GM12878 (cell line): ENCODE measurements around the gene GSG1L2. TPM values are rescaled to one million over a fixed set of nuclear protein-coding genes. Genes with fewer than 3 reads are reported as not detected.

Experiments
- ATAC-seq: fragments of 200-7000 bp; cut with Tn5 transposase; 3 replicates; pipeline ENCODE4 v1.9.1; 2020; ENCODE audit warnings: mild to moderate bottlenecking, moderate library complexity
- BruUV-seq: library from RNA; stranded (reverse); fragments of 400-500 nt; replicated peaks from 2 replicates; lab custom pipeline; 2021; lab: Mats Ljungman, UMichigan
- CTCF ChIA-PET: fragments of 300-600 bp; sonication (Branson Sonifier 250); formaldehyde crosslinking; extraction: SDS; loops from one replicate; lab custom pipeline; 2021; ENCODE audit warnings: inconsistent platforms; lab: Yijun Ruan, JAX
- POLR2A ChIA-PET: fragments of 350-600 bp; formaldehyde crosslinking; extraction: SDS; loops from one replicate; lab custom pipeline; 2021; ENCODE audit warnings: inconsistent platforms; lab: Charles Lee
- RAD21 ChIA-PET: fragments of 300-600 bp; sonication (Branson Sonifier 250); formaldehyde crosslinking; loops from one replicate; lab custom pipeline; 2023; ENCODE audit warnings: antibody characterized with exemption; ENCODE audit not compliant: unreplicated experiment; lab: Charles Lee
- SMC1A ChIA-PET: fragments of 300-600 bp; sonication (Branson Sonifier 250); formaldehyde crosslinking; loops from one replicate; lab custom pipeline; 2023; ENCODE audit not compliant: unreplicated experiment, uncharacterized antibody; lab: Charles Lee
- DNase-seq: peaks from one replicate; pipeline ENCODE4 v3.0.0-alpha.2; 2011; ENCODE audit warnings: low read depth, low spot score
- FAIRE-seq: peaks from 3 replicates; lab custom pipeline; 2011; peaks lifted over from hg19 to GRCh38; lab: Jason Lieb, UNC
- H2AFZ ChIP-seq: 2 replicates; pipeline ENCODE4 v1.6.0; 2011; ENCODE audit warnings: low read depth, low read length, control low read depth; ENCODE audit not compliant: control insufficient read depth
- H3K27ac ChIP-seq: 2 replicates; pipeline ENCODE4 v1.5.1; 2011; ENCODE audit warnings: control low read depth; ENCODE audit not compliant: control insufficient read depth, insufficient read depth
- H3K27me3 ChIP-seq, 2 experiments: replicated peaks in 1 of 2; 2 replicates each; pipeline versions ENCODE4 v1.6.0 to v1.6.1; 2011; ENCODE audit warnings: low read length in 1 of 2; ENCODE audit not compliant: control insufficient read depth in 2 of 2, insufficient read depth in 2 of 2
- H3K36me3 ChIP-seq, 2 experiments: 2 replicates each; pipeline ENCODE4 v1.5.1; 2011; ENCODE audit warnings: low read length in 1 of 2; ENCODE audit not compliant: control insufficient read depth in 2 of 2, insufficient read depth in 2 of 2
- H3K4me1 ChIP-seq: 2 replicates; pipeline ENCODE4 v1.6.1; 2011; ENCODE audit warnings: mild to moderate bottlenecking, low read length, moderate library complexity, mixed read lengths; ENCODE audit not compliant: control insufficient read depth, insufficient read depth
- H3K4me2 ChIP-seq: 2 replicates; pipeline ENCODE4 v1.6.0; 2011; ENCODE audit warnings: control low read depth; ENCODE audit not compliant: control insufficient read depth, insufficient read depth
- H3K4me3 ChIP-seq: fragments of 200-600 bp; sonication (generic); 2 replicates; pipeline ENCODE4 v1.5.1; 2016
- H3K79me2 ChIP-seq: 2 replicates; pipeline ENCODE4 v1.6.0; 2011; ENCODE audit warnings: low read length; ENCODE audit not compliant: control insufficient read depth, insufficient read depth
- H3K9ac ChIP-seq: 2 replicates; pipeline ENCODE4 v1.8.0; 2011; ENCODE audit warnings: low read length, control low read depth, mixed read lengths; ENCODE audit not compliant: control insufficient read depth, insufficient read depth
- H3K9me3 ChIP-seq: replicated peaks from 3 replicates; pipeline ENCODE4 v1.5.1; 2011; ENCODE audit warnings: mild to moderate bottlenecking, low read length; ENCODE audit not compliant: control insufficient read depth, insufficient read depth
- H4K20me1 ChIP-seq: 2 replicates; pipeline ENCODE4 v1.6.0; 2011; ENCODE audit not compliant: control insufficient read depth, insufficient read depth
- BHLHE40 ChIP-seq, 2 experiments: fragments of 450-650 bp in 1 of 2; IDR thresholded peaks; 2 replicates each; pipeline ENCODE4 v1.6.1; 2011 to 2017; ENCODE audit warnings: low read depth in 2 of 2, borderline replicate concordance in 1 of 2, improper control_type of control experiment in 1 of 2, low read length in 1 of 2, mild to moderate bottlenecking in 1 of 2
- REST ChIP-seq: IDR thresholded peaks from 2 replicates; pipeline ENCODE4 v1.6.1; 2012; ENCODE audit warnings: mild to moderate bottlenecking, low read depth, low read length
- SPI1 ChIP-seq: IDR thresholded peaks from 2 replicates; pipeline ENCODE4 v1.6.1; 2011; ENCODE audit warnings: low read depth, mild to moderate bottlenecking, low read length, moderate library complexity, borderline replicate concordance; ENCODE audit not compliant: insufficient read depth
- TCF3 ChIP-seq: IDR thresholded peaks from 2 replicates; pipeline ENCODE4 v1.6.1; 2012; ENCODE audit warnings: low read depth, mild to moderate bottlenecking, low read length, borderline replicate concordance; ENCODE audit not compliant: insufficient read depth
- WGBS: methylation state at CpG from one replicate; pipeline ENCODE4 v1.1.6; 2016; ENCODE audit warnings: low lambda C conversion rate; ENCODE audit not compliant: insufficient replicate concordance, insufficient coverage; ENCODE audit errors: missing lambda C conversion rate; 5-methylcytosine and 5-hydroxymethylcytosine counted together
- in situ Hi-C: fragments of 300-500 bp; cut with MboI; formaldehyde crosslinking; loops from 9 replicates; pipeline ENCODE4 v1.14.3; 2018; ENCODE audit warnings: mixed read lengths
- intact Hi-C: fragments of 100-400 bp; cut with micrococcal nuclease; formaldehyde crosslinking; loops from one replicate; pipeline ENCODE4 v1.14.2; 2022; ENCODE audit not compliant: unreplicated experiment
- polyA plus RNA-seq, 11 experiments: library from polyadenylated mRNA; depleted of rRNA in 4 of 11; unstranded in 6 of 11; stranded (reverse) in 5 of 11; fragments of >200 nt; fragmentation: Nextera tagmentation in 4 of 11; fragmentation: Illumina TruSeq in 1 of 11; extraction: Ambion mirVana in 4 of 11; extraction: Trizol in 1 of 11; gene quantifications; 1 replicate in 1 of 11; 2 replicates in 10 of 11; pipeline versions ENCODE4 v1.2.1 to v1.2.3, GENCODE V29; 2011 to 2016; ENCODE audit warnings: inconsistent platforms in 2 of 11, missing spikeins in 2 of 11, low read depth in 1 of 11
- total RNA-seq, 4 experiments: library from RNA; depleted of rRNA in 3 of 4; stranded (reverse); fragments of >200 nt in 3 of 4; fragmentation: Illumina TruSeq in 1 of 4; extraction: Trizol in 1 of 4; gene quantifications; 2 replicates each; pipeline versions ENCODE4 v1.2.1 to v1.2.3, GENCODE V29; 2013 to 2021

GSG1L2 gene
- total and polyA plus RNA-seq, 10 of the 15 experiments (the other 5 are each of a cell fraction or from before 2014, with no cell fraction given), result not detected

DNA sequence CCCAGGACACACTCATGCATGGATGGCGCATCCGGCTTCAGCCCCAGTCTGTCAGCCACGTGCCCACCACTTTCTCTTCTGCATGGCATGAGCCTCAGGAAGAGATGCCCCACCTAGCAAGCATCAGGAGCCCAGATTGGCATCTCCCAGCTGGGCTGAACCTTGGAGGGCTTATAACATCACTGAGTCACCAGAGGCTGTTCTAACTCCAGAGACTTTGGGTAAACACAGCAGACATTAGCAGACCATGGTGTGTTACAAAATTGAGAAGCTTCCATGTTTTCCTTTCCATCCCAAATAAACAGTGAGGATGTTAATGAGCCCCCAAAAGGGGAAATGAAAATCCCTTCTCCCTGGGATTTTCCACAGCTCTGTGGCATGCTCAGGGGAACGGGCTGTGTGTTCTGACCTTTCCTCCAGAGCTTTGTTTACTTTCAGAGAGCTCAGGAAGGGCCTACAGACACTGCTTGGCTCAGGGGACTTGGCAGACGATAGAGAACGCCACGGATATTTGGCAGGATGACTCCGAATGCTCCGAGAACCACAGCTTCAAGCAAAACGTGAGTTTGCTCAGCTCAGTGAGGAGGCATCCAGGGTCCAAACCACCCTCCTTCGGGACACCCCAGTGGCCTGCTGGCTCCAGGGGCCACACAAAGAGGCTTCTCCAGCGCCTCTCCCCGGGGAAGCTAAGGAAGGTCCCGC, 20.3 kb upstream of the GSG1L2 start:
- no peaks in the 10 kb centered on the region for H3K79me2 ChIP-seq
- no peak for ATAC-seq
- no peaks in the 10 kb centered on the region for H3K4me1 ChIP-seq
- CTCF ChIA-PET, result interaction anchor here (1.4 kb wide), 1 partner anchor 74 kb away, joined by 4 read pairs; no protein-coding TSS in a partner anchor
- H4K20me1 ChIP-seq, result no peaks in the 10 kb centered on the region
- H3K9ac ChIP-seq, result no peak overlapping the region
- no peak overlapping the region for H3K4me3 ChIP-seq
- no peak for TF ChIP-seq SPI1
- no peak for TF ChIP-seq TCF3
- TF ChIP-seq REST, result no peak
- TF ChIP-seq BHLHE40 (IDR thresholded peaks at IDR 0.05; ENCODE audit: borderline replicate concordance in 1 of 2, low read depth in 2 of 2, low read length in 1 of 2), result no peak
- TF ChIP-seq, all 136 proteins: peak for 0
- in situ Hi-C loops (no loop called here), intact Hi-C loops (no loop called here)
- Histone ChIP-seq H3K27me3 (no peaks in the 10 kb centered on the region), H3K9me3 (no peaks in the 10 kb centered on the region), H3K4me2 (no peak overlapping the region), H2AFZ (no peak overlapping the region), H3K27ac (no peak overlapping the region), H3K36me3 (no peaks in the 10 kb centered on the region)
- no TSS peak for BruUV-seq
- 34% methylated on average over 14 of the region's 14 CpGs for WGBS
- ChIA-PET RAD21 (no interaction called here), SMC1A (no interaction called here), POLR2A (no interaction called here)
- FAIRE-seq (no peak), DNase-seq (no peak)
